Measurements from ENCODE around the gene RNASE7.

RNASE7 gene, protein sequence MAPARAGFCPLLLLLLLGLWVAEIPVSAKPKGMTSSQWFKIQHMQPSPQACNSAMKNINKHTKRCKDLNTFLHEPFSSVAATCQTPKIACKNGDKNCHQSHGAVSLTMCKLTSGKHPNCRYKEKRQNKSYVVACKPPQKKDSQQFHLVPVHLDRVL

DNA sequence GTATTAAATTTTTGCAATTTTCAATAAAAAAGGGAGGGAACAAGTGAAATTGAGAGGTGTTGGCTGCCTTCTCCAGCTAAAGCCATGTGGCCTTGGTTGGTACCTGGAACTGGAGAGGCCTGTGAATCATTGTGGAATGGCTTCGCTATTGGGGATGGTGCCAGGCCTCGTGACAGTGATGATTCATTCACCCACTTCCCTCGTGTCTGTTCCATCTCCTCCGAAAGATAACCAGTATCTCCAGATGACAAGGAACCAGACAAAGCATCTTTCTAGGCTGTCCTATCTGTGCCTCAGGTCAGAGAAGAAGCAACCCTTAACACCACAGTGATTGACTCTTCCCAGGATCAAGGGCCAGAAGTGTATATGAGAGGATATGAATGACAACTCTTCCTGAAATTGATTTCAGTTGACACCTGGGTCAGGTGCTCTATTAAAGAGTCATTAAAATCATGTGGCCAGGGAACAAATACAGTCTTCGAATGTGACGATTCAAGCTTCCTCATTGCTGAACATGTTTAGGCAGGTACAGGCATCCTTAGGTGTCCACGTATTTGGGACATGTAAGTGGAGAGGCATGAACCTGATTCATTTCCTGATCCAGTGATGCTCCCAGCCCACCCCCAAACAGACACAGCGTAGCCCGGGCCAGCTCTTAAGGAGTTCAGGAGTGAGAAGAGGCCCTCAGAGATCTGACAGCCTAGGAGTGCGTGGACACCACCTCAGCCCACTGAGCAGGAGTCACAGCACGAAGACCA is at the start of gene RNASE7:
Gene RNASE7, plus strand, starts transcription at position 687 of the 758 bp plus-strand sequence. CDS start 631 bp downstream, outside the sequence.
- Histone ChIP-seq H3K79me2 (ENCODE audit: low read length) (no peaks in the 10 kb centered on the region), H3K9ac (ENCODE audit: low read length) (no peak within 1 kb of the TSS), H3K27ac (ENCODE audit: low read length) (no peak within 1 kb of the TSS), H3K4me1 (ENCODE audit: low read length) (no peaks in the 10 kb centered on the region), H3K4me3 (ENCODE audit: low read length) (no peak within 1 kb of the TSS), H2AFZ (ENCODE audit: low read depth, low read length) (no peak within 1 kb of the TSS), H3K4me2 (ENCODE audit: low read length) (no peak within 1 kb of the TSS), H3K36me3 (replicated peaks; ENCODE audit: low read depth, low read length) (no peaks in the 10 kb centered on the region), H4K20me1 (ENCODE audit: insufficient read depth, low read length) (no peaks in the 10 kb centered on the region), H3K27me3 (ENCODE audit: low read depth, low read length) (peaks cover 37% of the 10 kb centered on the region), H3K9me3 (ENCODE audit: insufficient read depth, low read length) (no peaks in the 10 kb centered on the region)
- TF ChIP-seq, protein P1, sequence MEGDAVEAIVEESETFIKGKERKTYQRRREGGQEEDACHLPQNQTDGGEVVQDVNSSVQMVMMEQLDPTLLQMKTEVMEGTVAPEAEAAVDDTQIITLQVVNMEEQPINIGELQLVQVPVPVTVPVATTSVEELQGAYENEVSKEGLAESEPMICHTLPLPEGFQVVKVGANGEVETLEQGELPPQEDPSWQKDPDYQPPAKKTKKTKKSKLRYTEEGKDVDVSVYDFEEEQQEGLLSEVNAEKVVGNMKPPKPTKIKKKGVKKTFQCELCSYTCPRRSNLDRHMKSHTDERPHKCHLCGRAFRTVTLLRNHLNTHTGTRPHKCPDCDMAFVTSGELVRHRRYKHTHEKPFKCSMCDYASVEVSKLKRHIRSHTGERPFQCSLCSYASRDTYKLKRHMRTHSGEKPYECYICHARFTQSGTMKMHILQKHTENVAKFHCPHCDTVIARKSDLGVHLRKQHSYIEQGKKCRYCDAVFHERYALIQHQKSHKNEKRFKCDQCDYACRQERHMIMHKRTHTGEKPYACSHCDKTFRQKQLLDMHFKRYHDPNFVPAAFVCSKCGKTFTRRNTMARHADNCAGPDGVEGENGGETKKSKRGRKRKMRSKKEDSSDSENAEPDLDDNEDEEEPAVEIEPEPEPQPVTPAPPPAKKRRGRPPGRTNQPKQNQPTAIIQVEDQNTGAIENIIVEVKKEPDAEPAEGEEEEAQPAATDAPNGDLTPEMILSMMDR (IDR thresholded peaks at IDR 0.05; ENCODE audit: low read depth, low read length): no peak
- TF ChIP-seq EZH2phosphoT487 (IDR thresholded peaks at IDR 0.05; ENCODE audit: low read depth): no peak

DNA sequence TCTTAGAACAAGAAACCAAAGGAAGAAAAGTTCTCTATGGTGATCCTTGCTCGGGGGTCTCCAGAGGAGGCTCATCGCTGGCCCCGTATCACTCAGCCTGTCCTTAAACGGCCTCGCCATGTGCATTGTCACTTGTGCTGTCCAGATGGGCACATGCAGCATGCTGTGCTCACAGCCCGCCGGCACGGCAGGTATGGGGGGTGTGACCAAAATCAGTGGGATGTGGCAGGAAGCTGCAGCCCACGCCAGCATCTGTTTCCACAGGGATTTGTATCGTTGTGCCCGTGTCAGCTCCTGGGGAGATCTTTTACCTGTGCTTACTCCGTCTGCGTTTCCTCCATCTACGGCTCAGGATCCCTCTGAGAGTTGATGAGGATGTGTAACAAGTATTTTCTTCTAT is 45.6 kb upstream of the RNASE7 start:
- H3K9me3 ChIP-seq (ENCODE audit: insufficient read depth, low read length): no peaks in the 10 kb centered on the region
- H3K36me3 ChIP-seq (replicated peaks; ENCODE audit: low read depth, low read length): peaks cover 49% of the 10 kb centered on the region
- H3K27ac ChIP-seq (ENCODE audit: low read length): no peak overlapping the region
- peaks cover 8% of the 10 kb centered on the region for H3K79me2 ChIP-seq (ENCODE audit: low read length)
- no peaks in the 10 kb centered on the region for H4K20me1 ChIP-seq (ENCODE audit: insufficient read depth, low read length)
- TF ChIP-seq, protein P1 (IDR thresholded peaks at IDR 0.05; ENCODE audit: low read depth, low read length): no peak
- no peak for TF ChIP-seq EZH2phosphoT487 (IDR thresholded peaks at IDR 0.05; ENCODE audit: low read depth)
- H3K27me3 ChIP-seq (ENCODE audit: low read depth, low read length): no peaks in the 10 kb centered on the region
- no peak overlapping the region for H3K4me2 ChIP-seq (ENCODE audit: low read length)
- H3K4me3 ChIP-seq (ENCODE audit: low read length): no peak overlapping the region
- no peaks in the 10 kb centered on the region for H3K4me1 ChIP-seq (ENCODE audit: low read length)
- H3K9ac ChIP-seq (ENCODE audit: low read length): no peak overlapping the region
- no peak overlapping the region for H2AFZ ChIP-seq (ENCODE audit: low read depth, low read length)

DNA sequence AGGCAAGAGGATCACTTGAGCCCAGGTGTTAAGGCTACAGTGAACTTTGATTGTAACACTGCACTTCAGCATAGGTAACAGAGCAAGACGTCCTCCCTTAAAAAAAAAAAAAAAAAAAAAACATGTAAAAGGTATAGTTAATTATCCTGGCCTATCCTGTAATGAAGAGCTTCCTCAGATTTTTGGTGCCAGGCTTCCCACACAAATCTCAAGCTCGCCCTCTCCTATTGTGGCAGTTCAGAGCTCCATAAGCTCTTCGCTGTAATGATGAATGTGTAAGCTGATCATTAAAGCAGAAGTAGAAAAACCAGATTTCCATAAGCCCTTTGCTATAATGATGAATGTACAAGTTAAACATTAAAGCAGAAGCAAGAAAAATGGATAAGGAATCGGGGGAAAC is 45.0 kb upstream of the RNASE7 start:
- no peak overlapping the region for H3K4me2 ChIP-seq (ENCODE audit: low read length)
- TF ChIP-seq, protein P1 (IDR thresholded peaks at IDR 0.05; ENCODE audit: low read depth, low read length): no peak
- no peak for TF ChIP-seq EZH2phosphoT487 (IDR thresholded peaks at IDR 0.05; ENCODE audit: low read depth)
- no peak overlapping the region for H3K9ac ChIP-seq (ENCODE audit: low read length)
- H4K20me1 ChIP-seq (ENCODE audit: insufficient read depth, low read length): no peaks in the 10 kb centered on the region
- H3K4me3 ChIP-seq (ENCODE audit: low read length): no peak overlapping the region
- no peaks in the 10 kb centered on the region for H3K27me3 ChIP-seq (ENCODE audit: low read depth, low read length)
- peaks cover 44% of the 10 kb centered on the region for H3K36me3 ChIP-seq (replicated peaks; ENCODE audit: low read depth, low read length)
- H3K27ac ChIP-seq (ENCODE audit: low read length): no peak overlapping the region
- no peaks in the 10 kb centered on the region for H3K4me1 ChIP-seq (ENCODE audit: low read length)
- 0 out of 2 replicates have a peak, but pooled peaks cover 3% of the 10 kb centered on the region for H3K79me2 ChIP-seq (ENCODE audit: low read length)
- H3K9me3 ChIP-seq (ENCODE audit: insufficient read depth, low read length): no peaks in the 10 kb centered on the region
- no peak overlapping the region for H2AFZ ChIP-seq (ENCODE audit: low read depth, low read length)

DNA sequence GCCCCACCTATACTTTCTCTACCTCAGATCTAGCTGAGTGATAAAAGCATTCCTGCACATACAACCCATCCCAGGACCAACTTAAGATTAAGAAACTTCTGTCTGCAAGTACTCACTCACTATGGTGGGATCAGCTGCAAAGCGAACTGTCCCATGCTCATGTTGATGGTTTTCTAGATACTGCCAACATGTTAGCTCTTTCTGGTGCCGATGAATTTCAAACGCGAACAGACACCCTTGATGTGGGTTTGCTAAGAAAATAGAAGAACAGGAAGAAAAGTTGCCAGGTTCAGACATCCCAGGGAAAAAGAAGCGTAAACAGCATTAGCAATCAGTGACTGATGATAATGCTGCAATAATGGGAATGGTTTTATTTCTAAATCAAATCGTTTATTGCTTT is 44.6 kb upstream of the RNASE7 start:
- 0 out of 2 replicates have a peak, but pooled peaks cover under 1% of the 10 kb centered on the region for H3K79me2 ChIP-seq (ENCODE audit: low read length)
- H3K9ac ChIP-seq (ENCODE audit: low read length): no peak overlapping the region
- H2AFZ ChIP-seq (ENCODE audit: low read depth, low read length): no peak overlapping the region
- TF ChIP-seq, protein P1 (IDR thresholded peaks at IDR 0.05; ENCODE audit: low read depth, low read length): no peak
- TF ChIP-seq EZH2phosphoT487 (IDR thresholded peaks at IDR 0.05; ENCODE audit: low read depth): no peak
- no peaks in the 10 kb centered on the region for H3K9me3 ChIP-seq (ENCODE audit: insufficient read depth, low read length)
- no peak overlapping the region for H3K4me2 ChIP-seq (ENCODE audit: low read length)
- H3K4me1 ChIP-seq (ENCODE audit: low read length): no peaks in the 10 kb centered on the region
- peaks cover 40% of the 10 kb centered on the region for H3K36me3 ChIP-seq (replicated peaks; ENCODE audit: low read depth, low read length)
- no peak overlapping the region for H3K4me3 ChIP-seq (ENCODE audit: low read length)
- H3K27me3 ChIP-seq (ENCODE audit: low read depth, low read length): no peaks in the 10 kb centered on the region
- no peak overlapping the region for H3K27ac ChIP-seq (ENCODE audit: low read length)
- H4K20me1 ChIP-seq (ENCODE audit: insufficient read depth, low read length): no peaks in the 10 kb centered on the region

Data from OCI-LY3 (cell line).